Large intestine (tissue), 3 donors: ENCODE data around the gene ESYT3. TPM values are rescaled to one million over a fixed set of nuclear protein-coding genes. Genes with fewer than 3 reads are reported as not detected.
"Not testable (repeated sequence)": the region's sequence is repeated elsewhere in the genome, so short reads cannot be mapped to it uniquely, and the experiment has no call there.

ENCODE experiments used
- DNase-seq, 2 donors: peaks; one replicate each; pipeline versions ENCODE4 v3.0.0 to v3.0.0-alpha.2; 2013
- H3K27ac ChIP-seq: one replicate; pipeline ENCODE4 v1.5.1; 2013; ENCODE audit warnings: low read length
- H3K27me3 ChIP-seq: 2 replicates; pipeline ENCODE4 v1.6.1; 2013; ENCODE audit warnings: low read length; ENCODE audit not compliant: control insufficient read depth, insufficient read depth
- H3K36me3 ChIP-seq: 2 replicates; pipeline ENCODE4 v1.6.1; 2013; ENCODE audit warnings: low read length; ENCODE audit not compliant: control insufficient read depth, insufficient read depth
- H3K4me1 ChIP-seq: one replicate; pipeline ENCODE4 v1.6.1; 2013; ENCODE audit warnings: low read length; ENCODE audit not compliant: control insufficient read depth, insufficient read depth
- H3K4me3 ChIP-seq: one replicate; pipeline ENCODE4 v1.5.1; 2013; ENCODE audit warnings: low read length
- H3K9me3 ChIP-seq: one replicate; pipeline ENCODE4 v1.6.1; 2013; ENCODE audit warnings: mild to moderate bottlenecking, low read depth, low read length, moderate library complexity; ENCODE audit not compliant: control insufficient read depth
- WGBS: methylation state at CpG from one replicate; pipeline ENCODE4 v1.1.5; 2013; ENCODE audit warnings: low lambda C conversion rate; ENCODE audit not compliant: insufficient coverage; 5-methylcytosine and 5-hydroxymethylcytosine counted together
- polyA plus RNA-seq: library from polyadenylated mRNA; unstranded; fragments of 120-200 nt; gene quantifications from one replicate; pipeline ENCODE4 v1.2.1, GENCODE V29; 2013

ESYT3 gene
- polyA plus RNA-seq, 1 donor = 1.8 TPM

DNA sequence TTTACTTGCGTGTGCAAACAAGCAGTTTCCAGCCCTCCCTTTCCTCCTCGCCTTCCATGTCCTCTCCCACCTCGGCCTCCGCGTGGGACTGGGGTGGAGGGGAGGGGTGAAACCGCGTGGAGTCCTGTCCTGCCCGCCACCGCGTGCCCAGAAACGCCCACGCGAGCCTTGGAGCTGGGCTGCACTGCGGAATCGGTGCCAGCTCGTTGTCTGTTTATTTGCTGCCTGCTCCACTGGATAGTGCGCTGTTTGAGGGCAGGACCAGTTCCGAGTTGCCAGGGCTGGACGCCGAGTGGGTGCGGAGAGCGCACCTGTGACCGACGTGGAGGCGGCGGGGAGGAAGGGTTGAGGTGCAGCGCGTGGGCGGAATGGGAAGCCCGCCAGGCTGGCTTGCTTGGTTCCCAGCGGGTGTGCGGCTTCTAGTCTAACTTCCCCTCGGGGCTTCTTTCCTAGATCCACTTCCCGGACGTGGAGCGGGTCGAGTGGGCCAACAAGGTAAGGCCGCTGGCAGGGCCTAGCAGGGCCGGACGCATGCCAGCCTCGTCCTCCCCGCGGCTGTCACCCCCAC, 17.3 kb downstream of the ESYT3 start:
- Histone ChIP-seq H3K4me1 (no peaks in the 10 kb centered on the region), H3K4me3 (no peak overlapping the region), H3K27me3 (no peaks in the 10 kb centered on the region), H3K27ac (no peak overlapping the region), H3K9me3 (peaks cover 6% of the 10 kb centered on the region), H3K36me3 (no peaks in the 10 kb centered on the region)
- WGBS = 100% methylated on average over 1 of the region's 43 CpGs
- DNase-seq = no peak

DNA sequence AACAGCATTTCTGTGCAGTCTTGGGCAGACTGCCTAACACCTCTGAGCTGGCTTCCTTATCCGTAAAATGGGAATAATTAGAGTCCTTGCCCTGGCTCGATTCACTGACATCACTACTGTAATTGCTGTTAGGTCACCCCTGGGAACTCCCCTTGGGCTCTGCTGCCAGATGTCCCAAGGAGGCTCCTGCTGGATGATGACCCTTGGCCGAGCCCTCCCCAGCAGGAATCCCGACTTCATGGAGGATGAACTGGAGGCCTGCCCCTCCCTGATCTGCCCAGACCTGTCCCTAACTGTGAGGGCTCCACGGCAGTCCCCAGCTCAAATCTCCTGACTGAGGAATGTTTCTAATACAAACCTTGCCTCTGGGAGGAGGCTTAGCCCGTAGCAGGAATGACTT, 18.0 kb downstream of the ESYT3 start:
- no peaks in the 10 kb centered on the region for H3K36me3 ChIP-seq
- H3K4me3 ChIP-seq = no peak overlapping the region
- H3K27me3 ChIP-seq = no peaks in the 10 kb centered on the region
- no peak for DNase-seq
- H3K9me3 ChIP-seq = peaks cover 6% of the 10 kb centered on the region
- no CpG with 5 or more reads among the region's 6 CpGs for WGBS
- no peaks in the 10 kb centered on the region for H3K4me1 ChIP-seq
- no peak overlapping the region for H3K27ac ChIP-seq

DNA sequence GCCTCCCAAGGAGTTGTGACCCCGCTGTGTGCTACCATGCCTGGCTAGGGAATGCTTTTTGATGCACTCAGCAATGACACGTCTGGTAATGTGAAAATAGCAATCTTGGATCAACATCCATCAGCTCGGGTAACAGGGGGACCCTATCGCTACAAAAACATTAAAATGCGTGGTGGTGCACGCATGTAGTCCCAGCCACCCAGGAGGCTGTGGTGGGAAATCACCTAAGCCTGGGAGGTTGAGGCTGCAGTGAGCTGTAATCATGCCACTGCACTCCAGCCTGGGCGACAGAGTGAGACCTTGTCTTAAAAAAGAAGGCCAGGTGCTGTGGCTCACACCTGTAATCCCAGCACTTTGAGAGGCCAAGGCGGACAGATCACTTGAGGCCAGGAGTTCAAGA, 19.5 kb downstream of the ESYT3 start:
- H3K27me3 ChIP-seq, DNase-seq, H3K4me3 ChIP-seq, H3K27ac ChIP-seq, H3K9me3 ChIP-seq, H3K4me1 ChIP-seq, H3K36me3 ChIP-seq: not testable (repeated sequence)
- no CpG with 5 or more reads among the region's 8 CpGs for whole genome bisulfite sequencing

DNA sequence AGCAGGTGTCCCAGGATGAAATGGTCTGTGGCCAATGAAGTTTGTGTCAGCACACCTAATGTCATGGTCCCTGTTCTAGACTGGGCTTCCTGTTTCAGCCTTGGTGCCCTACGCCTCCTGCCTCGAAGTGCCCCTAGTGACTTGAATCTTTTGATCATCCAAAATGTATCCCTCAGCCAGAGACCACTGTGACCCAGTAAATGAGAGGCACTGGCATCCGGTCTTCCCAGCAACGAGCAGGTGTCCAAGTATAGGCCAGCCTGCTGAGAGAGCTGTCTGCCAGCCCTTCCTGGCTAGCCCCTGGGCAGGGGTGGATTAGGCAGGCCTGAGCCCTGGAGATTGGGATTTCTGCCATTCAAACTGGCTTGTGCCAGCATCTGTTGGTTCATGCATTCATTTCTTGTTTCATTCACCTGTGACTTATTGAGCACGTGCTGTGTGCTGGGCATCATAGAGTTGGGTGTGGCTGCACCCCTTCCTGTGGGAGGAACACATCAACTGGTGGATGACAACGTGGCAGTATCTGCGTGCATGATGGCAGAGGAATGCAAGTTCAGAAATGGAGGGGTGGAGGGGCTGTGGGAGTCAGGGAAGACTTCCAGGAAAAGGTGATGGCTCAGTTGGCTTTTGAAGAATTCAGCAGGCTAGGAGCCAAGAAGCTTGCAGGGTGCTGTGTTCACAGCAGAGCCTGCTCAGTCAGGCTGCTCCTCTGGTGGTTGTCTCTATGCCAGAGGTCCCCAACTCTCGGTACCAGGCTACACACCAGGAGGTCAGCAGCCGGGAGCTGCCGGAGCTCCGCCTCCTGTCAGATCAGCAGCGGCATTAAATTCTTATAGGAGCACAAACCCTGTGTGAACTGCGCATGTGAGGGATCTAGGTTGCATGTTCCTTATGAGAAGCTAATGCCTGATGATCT, 21.6 kb downstream of the ESYT3 start:
- no peak for DNase-seq
- peaks cover 6% of the 10 kb centered on the region for H3K9me3 ChIP-seq
- H3K4me1 ChIP-seq = peaks cover 3% of the 10 kb centered on the region
- 92% methylated on average over 2 of the region's 13 CpGs for WGBS
- H3K4me3 ChIP-seq = no peak overlapping the region
- no peak overlapping the region for H3K27ac ChIP-seq
- H3K27me3 ChIP-seq = no peaks in the 10 kb centered on the region
- no peaks in the 10 kb centered on the region for H3K36me3 ChIP-seq

DNA sequence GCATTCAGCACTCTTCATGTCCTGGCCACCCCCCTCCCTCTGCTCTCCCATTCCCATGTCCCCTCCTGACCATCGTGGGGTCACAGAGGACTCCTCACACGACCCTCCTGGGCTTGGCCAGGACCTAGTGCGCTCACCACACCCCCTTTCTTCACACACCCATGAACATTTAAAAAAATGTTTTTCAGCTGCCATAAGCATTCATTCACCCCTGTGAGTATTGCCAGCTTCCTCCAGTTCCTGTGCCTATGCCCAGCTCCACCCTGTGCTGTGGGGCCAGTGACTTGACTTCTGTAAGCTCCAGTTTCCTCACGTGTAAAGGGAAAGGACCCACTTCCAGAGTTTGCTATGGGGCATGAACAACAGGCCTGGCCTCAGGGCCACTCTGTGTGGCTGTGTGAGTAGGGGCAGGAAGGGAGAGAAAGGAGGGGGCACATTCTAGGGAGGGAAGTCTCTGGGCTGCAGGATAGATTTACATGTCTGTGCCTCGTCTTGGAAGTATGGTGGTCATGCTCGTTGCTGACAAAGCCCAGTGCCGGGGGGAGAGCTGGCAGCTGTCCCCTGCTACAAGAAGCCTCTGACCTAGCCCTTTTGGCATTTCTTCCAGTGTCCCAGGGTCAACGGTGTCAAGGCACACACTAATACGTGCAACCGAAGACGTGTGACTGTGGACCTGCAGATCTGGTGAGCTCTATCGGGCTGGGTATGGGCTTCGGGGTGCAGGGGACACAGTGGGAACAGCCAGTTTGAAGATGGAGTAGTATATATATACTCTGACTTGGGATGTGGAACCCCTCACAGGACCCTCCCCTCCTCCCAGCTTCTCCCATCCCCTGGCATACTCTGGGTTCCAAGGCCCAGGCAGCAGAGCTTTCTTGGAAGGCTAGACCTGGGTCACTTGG, 22.8 kb downstream of the ESYT3 start:
- Histone ChIP-seq H3K36me3 (no peaks in the 10 kb centered on the region), H3K4me1 (peaks cover 3% of the 10 kb centered on the region), H3K27me3 (no peaks in the 10 kb centered on the region), H3K4me3 (no peak overlapping the region), H3K9me3 (no peaks in the 10 kb centered on the region), H3K27ac (no peak overlapping the region)
- DNase-seq = no peak
- WGBS = no CpG with 5 or more reads among the region's 13 CpGs

DNA sequence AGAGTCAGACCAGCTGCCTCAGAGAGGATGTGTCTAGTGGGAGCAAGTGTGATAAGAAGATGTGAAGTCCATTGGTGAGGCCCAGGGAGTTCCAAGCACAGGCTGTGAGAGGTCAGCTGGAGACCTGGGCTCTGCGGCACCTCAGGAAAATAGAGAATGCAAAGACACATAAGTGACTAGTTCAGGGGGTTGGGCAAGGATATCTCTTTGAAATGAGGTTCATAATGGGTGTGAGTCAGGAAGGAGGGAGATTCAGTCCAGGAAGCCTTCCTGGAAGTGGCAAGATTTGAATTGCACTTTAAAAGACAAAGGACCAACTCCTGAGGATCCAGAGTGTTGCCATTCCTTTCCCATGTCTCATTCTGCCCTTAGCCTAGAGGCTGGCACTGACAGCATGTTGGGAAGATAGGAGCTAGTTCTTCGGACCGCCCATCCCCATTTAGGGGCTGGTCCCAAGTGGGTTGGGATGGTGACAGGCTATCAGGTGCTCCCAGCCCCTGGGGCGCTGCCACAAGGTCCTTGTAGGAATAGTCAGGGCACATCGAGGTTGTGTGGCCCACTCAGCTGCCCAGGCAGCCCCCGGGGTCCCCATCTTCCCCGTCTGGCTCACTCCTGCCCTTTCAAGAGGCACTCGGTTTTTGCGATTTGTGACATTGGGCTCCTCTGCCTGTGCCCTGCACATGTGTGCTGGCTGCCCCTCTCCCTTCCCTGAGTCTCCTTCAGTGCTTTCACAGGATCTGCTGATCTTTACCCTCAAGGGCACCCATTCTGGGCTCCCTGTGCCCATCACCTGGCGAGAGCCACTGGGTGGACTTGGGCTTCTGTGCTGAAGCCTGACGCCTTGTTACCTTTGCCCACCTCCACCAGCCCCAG, 23.7 kb downstream of the ESYT3 start:
- Histone ChIP-seq H3K27ac (no peak overlapping the region), H3K36me3 (no peaks in the 10 kb centered on the region), H3K4me3 (no peak overlapping the region), H3K4me1 (peaks cover 3% of the 10 kb centered on the region), H3K27me3 (no peaks in the 10 kb centered on the region), H3K9me3 (no peaks in the 10 kb centered on the region)
- no peak for DNase-seq
- WGBS = no CpG with 5 or more reads among the region's 11 CpGs

DNA sequence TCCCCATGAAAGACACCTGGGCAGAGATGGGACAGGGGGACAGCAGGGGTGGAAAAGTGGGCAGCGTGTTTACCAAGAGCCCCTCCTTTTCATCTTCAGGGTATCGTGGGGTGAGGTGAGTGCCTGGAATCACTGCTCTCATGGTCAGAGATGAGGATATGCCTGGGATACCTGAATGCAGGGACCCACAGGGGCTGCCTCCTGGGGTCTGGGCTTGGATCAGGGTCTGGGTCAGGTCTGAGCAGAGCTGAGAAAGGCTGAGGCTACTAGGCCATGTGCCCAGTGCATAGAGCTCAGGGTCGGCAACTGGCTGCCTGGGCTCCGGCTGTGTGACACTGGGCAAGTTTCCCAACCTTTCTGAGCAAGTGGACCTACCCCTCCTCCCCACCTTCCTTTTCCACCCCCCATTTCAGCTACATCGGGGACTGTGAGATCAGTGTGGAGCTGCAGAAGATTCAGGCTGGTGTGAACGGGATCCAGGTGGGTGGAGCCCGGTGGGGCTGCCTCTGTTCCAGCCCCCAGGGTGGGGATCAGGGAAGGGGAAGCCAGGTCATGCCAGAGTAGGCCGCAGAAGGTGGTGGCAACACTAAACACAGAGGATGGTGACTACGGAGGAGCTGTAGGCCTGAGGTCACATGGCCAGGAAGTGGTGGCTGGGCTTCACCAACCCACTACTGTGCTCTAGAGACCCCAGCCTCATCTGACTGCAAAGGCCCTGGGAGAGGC, 24.5 kb downstream of the ESYT3 start:
- Histone ChIP-seq H3K27me3 (no peaks in the 10 kb centered on the region), H3K4me1 (peaks cover 3% of the 10 kb centered on the region), H3K27ac (no peak overlapping the region), H3K36me3 (no peaks in the 10 kb centered on the region), H3K9me3 (no peaks in the 10 kb centered on the region), H3K4me3 (no peak overlapping the region)
- WGBS = no CpG with 5 or more reads among the region's 9 CpGs
- no peak for DNase-seq

DNA sequence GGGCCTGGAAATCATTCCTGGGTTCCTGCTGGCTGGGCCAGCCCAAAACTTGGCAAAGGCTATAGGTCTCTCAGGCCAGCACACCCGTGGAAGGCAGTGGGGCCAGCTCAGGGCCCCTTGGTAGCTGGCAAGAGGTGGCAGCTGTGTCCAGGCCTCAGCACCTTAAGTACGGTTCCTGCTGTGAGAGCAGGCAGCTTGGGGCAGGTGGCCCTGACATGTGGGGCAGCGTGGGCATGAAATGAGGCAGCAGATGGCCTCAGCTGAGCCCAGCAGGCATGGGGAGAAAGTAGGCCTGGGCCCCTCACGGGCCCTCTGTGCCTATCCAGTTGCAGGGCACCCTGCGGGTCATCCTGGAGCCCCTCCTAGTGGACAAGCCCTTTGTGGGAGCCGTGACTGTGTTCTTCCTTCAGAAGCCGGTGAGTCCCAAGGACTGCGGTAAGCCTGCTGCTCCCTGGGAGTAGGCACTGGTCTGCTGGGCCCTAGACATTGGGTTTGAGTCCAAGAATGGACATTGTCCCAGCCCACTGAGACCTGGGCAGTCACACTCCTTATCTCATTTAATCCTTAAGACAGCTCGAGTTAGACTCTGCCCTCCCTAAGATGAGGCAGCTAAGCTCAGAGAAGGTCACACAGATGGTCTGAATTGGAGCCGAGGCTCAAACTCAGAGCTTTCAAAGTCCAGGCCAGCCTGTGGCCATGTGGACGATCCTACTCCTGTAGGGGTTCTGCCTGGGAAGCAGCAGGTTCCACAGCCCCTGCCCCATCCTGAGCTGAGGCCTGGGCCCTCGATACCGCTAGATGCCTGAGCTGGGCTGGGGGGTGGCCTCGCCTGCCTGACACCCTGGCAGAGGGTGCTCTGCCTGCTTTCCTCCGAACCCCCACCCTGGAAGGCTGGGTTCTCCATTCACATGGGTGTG, 25.5 kb downstream of the ESYT3 start:
- no peaks in the 10 kb centered on the region for H3K36me3 ChIP-seq
- no peaks in the 10 kb centered on the region for H3K9me3 ChIP-seq
- no peak overlapping the region for H3K4me3 ChIP-seq
- no CpG with 5 or more reads among the region's 15 CpGs for WGBS
- DNase-seq = peak; percentile 41 to 58
- H3K27ac ChIP-seq = no peak overlapping the region
- peaks cover 3% of the 10 kb centered on the region for H3K4me1 ChIP-seq
- no peaks in the 10 kb centered on the region for H3K27me3 ChIP-seq
